Adrenal gland (tissue), 12 donors: ENCODE data around the gene KLRF2. TPM values are rescaled to one million over a fixed set of nuclear protein-coding genes. Genes with fewer than 3 reads are reported as not detected.

Experiments
- DNase-seq, 7 donors: peaks; one replicate each; pipeline ENCODE4 v3.0.0-alpha.2; 2019 to 2020
- H3K27ac ChIP-seq, 5 donors: fragments of 200-600 bp; sonication (generic) in 4 of 5; 1 replicate in 3 of 5; 2 replicates in 2 of 5; pipeline versions ENCODE4 v1.5.1 to v1.8.0; 2016 to 2020; ENCODE audit warnings: mild to moderate bottlenecking in 1 of 5
- H3K27me3 ChIP-seq: fragments of 200-600 bp; 2 replicates; pipeline ENCODE4 v1.8.0; 2021
- H3K36me3 ChIP-seq, 2 donors: fragments of 200-600 bp; replicated peaks in 1 of 2; 1 replicate in 1 of 2; 2 replicates in 1 of 2; pipeline versions ENCODE4 v1.5.1 to v1.8.0; 2018 to 2022
- H3K4me1 ChIP-seq, 2 donors: fragments of 200-600 bp; replicated peaks in 1 of 2; 1 replicate in 1 of 2; 2 replicates in 1 of 2; pipeline versions ENCODE4 v1.5.1 to v1.8.0; 2018 to 2021
- H3K4me3 ChIP-seq, 4 donors: fragments of 200-600 bp; sonication (generic) in 3 of 4; one replicate each; pipeline ENCODE4 v1.5.1; 2016 to 2018
- H3K9me3 ChIP-seq, 3 donors: fragments of 200-600 bp; sonication (generic) in 1 of 3; replicated peaks in 1 of 3; 1 replicate in 2 of 3; 2 replicates in 1 of 3; pipeline versions ENCODE4 v1.5.1 to v1.8.0; 2016 to 2021
- POLR2A ChIP-seq, 2 donors: fragments of 450-650 bp; IDR thresholded peaks; one replicate each; pipeline ENCODE4 v1.6.1; 2017; ENCODE audit warnings: antibody characterized with exemption in 2 of 2, mild to moderate bottlenecking in 2 of 2, moderate library complexity in 1 of 2
- WGBS, 4 donors: extraction: QIAGEN DNeasy Blood & Tissue Kit in 2 of 4; methylation state at CpG; one replicate each; pipeline versions ENCODE4 v1.1.5 to v1.1.7; 2013 to 2017; 5-methylcytosine and 5-hydroxymethylcytosine counted together
- intact Hi-C, 2 donors: fragments of 100-400 bp; cut with DNase I; formaldehyde crosslinking; loops; one replicate each; pipeline versions ENCODE4 v1.14.1 to v1.15.0; 2022 to 2023
- polyA plus RNA-seq, 3 donors: library from polyadenylated mRNA; stranded (reverse); fragments of 200-250 nt in 2 of 3; fragments of 350-450 nt in 1 of 3; fragmentation: Illumina TruSeq in 1 of 3; extraction: RNeasy Lipid Tissue Mini Kit (QIAGEN cat#74804) in 1 of 3; gene quantifications; one replicate each; pipeline ENCODE4 v1.2.3, GENCODE V29; 2013 to 2014
- total RNA-seq, 9 donors: library from RNA; depleted of rRNA in 4 of 9; stranded (reverse); fragments of >200 nt in 4 of 9; fragments of 120-200 nt in 1 of 9; fragmentation: NEBNext Ultra II Directional in 1 of 9; extraction: Animal tissue kit (Norgen Biotek cat#: 25700) in 1 of 9; gene quantifications; one replicate each; pipeline versions ENCODE4 v1.1.0 to v1.2.4, GENCODE V29; 2013 to 2023
- TF ChIP-seq, protein P1 (sequence below), 6 experiments: fragments of 450-650 bp in 4 of 6; fragments of 200-600 bp in 2 of 6; sonication (generic) in 1 of 6; IDR thresholded peaks; 1 replicate in 5 of 6; 2 replicates in 1 of 6; pipeline versions ENCODE4 v1.5.1 to v1.8.0; 2016 to 2021; ENCODE audit warnings: antibody characterized with exemption in 6 of 6, mild to moderate bottlenecking in 2 of 6, moderate library complexity in 1 of 6
- donor health status: healthy with polysubstance abuse.
- donor health status: Bipolar disorder and iron deficiency.
- donor health status: DM: yes; HTN: yes; CAD: no.
- donor health status: DM: no; HTN: no; CAD: no.
- donor health status: DM: no; HTN: no; CAD: no.
- donor health status: DM: yes; HTN: yes; CAD: no.

Gene KLRF2
- total and polyA plus RNA-seq, 12 donors: not detected

DNA sequence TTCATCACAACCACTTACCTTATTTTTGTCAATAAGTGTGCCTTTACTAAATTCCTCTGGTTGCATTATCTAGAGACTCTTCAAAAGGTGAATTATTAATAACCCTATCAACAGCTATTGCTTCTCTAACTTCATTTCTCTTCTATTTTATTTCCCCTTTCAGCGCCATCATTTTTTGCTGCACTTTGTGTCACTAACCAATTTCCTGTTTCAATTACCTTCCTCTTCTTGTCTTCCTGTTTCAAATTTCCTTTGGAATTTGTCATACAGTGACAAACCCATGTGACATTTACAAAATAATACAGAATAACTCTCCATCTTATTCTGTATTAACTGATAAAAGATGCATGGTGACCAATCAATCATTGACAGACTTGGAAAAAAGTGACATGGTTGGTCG, 63.1 kb downstream of the KLRF2 start:
- Histone ChIP-seq H3K36me3 (no peaks in the 10 kb centered on the region), H3K4me3 (no peak overlapping the region), H3K27ac (no peak overlapping the region), H3K9me3 (no peaks in the 10 kb centered on the region), H3K4me1 (no peaks in the 10 kb centered on the region), H3K27me3 (no peaks in the 10 kb centered on the region)
- intact Hi-C loops: no loop called here
- no peak for DNase-seq
- no peak for TF ChIP-seq POLR2A (IDR thresholded peaks at IDR 0.05)
- TF ChIP-seq, protein P1, sequence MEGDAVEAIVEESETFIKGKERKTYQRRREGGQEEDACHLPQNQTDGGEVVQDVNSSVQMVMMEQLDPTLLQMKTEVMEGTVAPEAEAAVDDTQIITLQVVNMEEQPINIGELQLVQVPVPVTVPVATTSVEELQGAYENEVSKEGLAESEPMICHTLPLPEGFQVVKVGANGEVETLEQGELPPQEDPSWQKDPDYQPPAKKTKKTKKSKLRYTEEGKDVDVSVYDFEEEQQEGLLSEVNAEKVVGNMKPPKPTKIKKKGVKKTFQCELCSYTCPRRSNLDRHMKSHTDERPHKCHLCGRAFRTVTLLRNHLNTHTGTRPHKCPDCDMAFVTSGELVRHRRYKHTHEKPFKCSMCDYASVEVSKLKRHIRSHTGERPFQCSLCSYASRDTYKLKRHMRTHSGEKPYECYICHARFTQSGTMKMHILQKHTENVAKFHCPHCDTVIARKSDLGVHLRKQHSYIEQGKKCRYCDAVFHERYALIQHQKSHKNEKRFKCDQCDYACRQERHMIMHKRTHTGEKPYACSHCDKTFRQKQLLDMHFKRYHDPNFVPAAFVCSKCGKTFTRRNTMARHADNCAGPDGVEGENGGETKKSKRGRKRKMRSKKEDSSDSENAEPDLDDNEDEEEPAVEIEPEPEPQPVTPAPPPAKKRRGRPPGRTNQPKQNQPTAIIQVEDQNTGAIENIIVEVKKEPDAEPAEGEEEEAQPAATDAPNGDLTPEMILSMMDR (IDR thresholded peaks at IDR 0.05): no peak
- 62 to 73% (median 69%) methylated on average over 2 of the region's 2 CpGs for WGBS, 4 donors

Other genes with a start within 250 kb of the KLRF2 start
- gene CLEC2D, start 211.8 kb upstream of the KLRF2 start, total RNA-seq: 10 to 100 TPM in 1 of 9 donors, 1 to 10 TPM in 8; 1.9 to 12.3 (median 3.5) TPM
- 10 to 100 TPM in 1 of 3 donors, 1 to 10 TPM in 1, under 1 TPM in 1; 0.75 to 12.4 (median 3.0) TPM for gene CLEC2D, start 211.8 kb upstream of the KLRF2 start, polyA plus RNA-seq
- 1 to 10 TPM in 4 of 9 donors, under 1 TPM in 1, not detected in 4; 0.38 to 1.9 (median 1.3) TPM for gene CLECL1, start 148.4 kb upstream of the KLRF2 start, total RNA-seq
- gene CLECL1, start 148.4 kb upstream of the KLRF2 start, polyA plus RNA-seq: 1 to 10 TPM in 2 of 3 donors, under 1 TPM in 1; 0.56 to 1.5 (median 1.1) TPM
- gene CD69, start 120.6 kb upstream of the KLRF2 start, total RNA-seq: 1 to 10 TPM in 5 of 9 donors, under 1 TPM in 3, not detected in 1; 0.39 to 4.6 (median 1.9) TPM
- gene CD69, start 120.6 kb upstream of the KLRF2 start, polyA plus RNA-seq: 1 to 10 TPM in 1 of 3 donors, under 1 TPM in 2; 0.88 to 2.8 (median 0.97) TPM
- under 1 TPM in 4 of 9 donors, not detected in 5; 0.17 to 0.61 (median 0.41) TPM for gene KLRF1, start 54.0 kb upstream of the KLRF2 start, total RNA-seq
- gene KLRF1, start 54.0 kb upstream of the KLRF2 start, polyA plus RNA-seq: under 1 TPM in 1 of 3 donors, not detected in 2; 0.61 TPM
- gene CLEC2B, start 12.1 kb upstream of the KLRF2 start, total RNA-seq: 10 to 100 TPM in 4 of 9 donors, 1 to 10 TPM in 5; 3.9 to 17.0 (median 8.8) TPM
- 10 to 100 TPM; 10.8 to 17.7 (median 11.2) TPM for gene CLEC2B, start 12.1 kb upstream of the KLRF2 start, polyA plus RNA-seq
- not detected for gene CLEC2A, start 50.9 kb downstream of the KLRF2 start, total RNA-seq
- gene CLEC2A, start 50.9 kb downstream of the KLRF2 start, polyA plus RNA-seq: not detected
- 1 to 10 TPM in 5 of 9 donors, under 1 TPM in 2, not detected in 2; 0.36 to 2.3 (median 1.4) TPM for gene CLEC12A, start 89.9 kb downstream of the KLRF2 start, total RNA-seq
- gene CLEC12A, start 89.9 kb downstream of the KLRF2 start, polyA plus RNA-seq: 1 to 10 TPM in 2 of 3 donors, under 1 TPM in 1; 0.51 to 2.0 (median 1.8) TPM
- gene CLEC1B, start 117.6 kb downstream of the KLRF2 start, total RNA-seq: 1 to 10 TPM in 2 of 9 donors, under 1 TPM in 3, not detected in 4; 0.22 to 2.8 (median 0.46) TPM
- gene CLEC1B, start 117.6 kb downstream of the KLRF2 start, polyA plus RNA-seq: 1 to 10 TPM in 1 of 3 donors, under 1 TPM in 1, not detected in 1; 0.34 to 1.3 TPM
- gene CLEC12B, start 129.1 kb downstream of the KLRF2 start, total RNA-seq: under 1 TPM in 2 of 9 donors, not detected in 7; 0.11 to 0.14 TPM
- under 1 TPM in 1 of 3 donors, not detected in 2; 0.07 TPM for gene CLEC12B, start 129.1 kb downstream of the KLRF2 start, polyA plus RNA-seq
- under 1 TPM in 3 of 9 donors, not detected in 6; 0.14 to 0.23 (median 0.22) TPM for gene CLEC9A, start 149.2 kb downstream of the KLRF2 start, total RNA-seq
- under 1 TPM in 2 of 3 donors, not detected in 1; 0.07 to 0.10 TPM for gene CLEC9A, start 149.2 kb downstream of the KLRF2 start, polyA plus RNA-seq
- 1 to 10 TPM; 1.4 to 4.9 (median 2.9) TPM for gene CLEC1A, start 217.5 kb downstream of the KLRF2 start, total RNA-seq
- 1 to 10 TPM; 3.3 to 5.6 (median 3.3) TPM for gene CLEC1A, start 217.5 kb downstream of the KLRF2 start, polyA plus RNA-seq
- 10 to 100 TPM in 4 of 9 donors, 1 to 10 TPM in 5; 3.3 to 23.6 (median 8.8) TPM for gene CLEC7A, start 248.7 kb downstream of the KLRF2 start, total RNA-seq
- 1 to 10 TPM; 3.8 to 4.9 (median 3.9) TPM for gene CLEC7A, start 248.7 kb downstream of the KLRF2 start, polyA plus RNA-seq